ENCODE data around the gene UQCC5.

DNA sequence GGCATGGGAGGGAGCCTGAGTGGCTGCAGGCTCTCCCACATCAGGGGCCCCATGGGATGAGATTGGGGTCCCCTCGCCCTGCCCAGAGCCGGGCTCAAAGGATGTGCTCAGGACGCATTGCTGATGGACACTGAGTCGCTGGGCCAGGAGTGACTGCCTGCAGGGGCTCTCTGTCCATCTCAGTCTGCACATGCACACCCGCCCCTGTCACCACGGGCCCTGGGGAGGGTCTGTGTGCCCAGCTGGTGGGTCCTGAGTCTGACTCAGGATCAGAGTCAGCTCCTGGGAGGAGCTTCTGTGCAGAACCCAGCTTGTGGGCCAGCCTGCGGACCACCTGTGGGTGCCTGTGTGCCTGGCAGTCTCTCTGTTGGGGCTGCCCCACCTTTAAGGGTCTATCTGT lies 23.1 kb upstream of the UQCC5 start:
- TF ChIP-seq TAF1 (IDR thresholded peaks at IDR 0.05; ENCODE audit: low read depth) (no peak), EP300 (conservative IDR thresholded peaks at IDR 0.05; ENCODE audit: poor library complexity, severe bottlenecking) (no peak)
- TF ChIP-seq, protein P1, sequence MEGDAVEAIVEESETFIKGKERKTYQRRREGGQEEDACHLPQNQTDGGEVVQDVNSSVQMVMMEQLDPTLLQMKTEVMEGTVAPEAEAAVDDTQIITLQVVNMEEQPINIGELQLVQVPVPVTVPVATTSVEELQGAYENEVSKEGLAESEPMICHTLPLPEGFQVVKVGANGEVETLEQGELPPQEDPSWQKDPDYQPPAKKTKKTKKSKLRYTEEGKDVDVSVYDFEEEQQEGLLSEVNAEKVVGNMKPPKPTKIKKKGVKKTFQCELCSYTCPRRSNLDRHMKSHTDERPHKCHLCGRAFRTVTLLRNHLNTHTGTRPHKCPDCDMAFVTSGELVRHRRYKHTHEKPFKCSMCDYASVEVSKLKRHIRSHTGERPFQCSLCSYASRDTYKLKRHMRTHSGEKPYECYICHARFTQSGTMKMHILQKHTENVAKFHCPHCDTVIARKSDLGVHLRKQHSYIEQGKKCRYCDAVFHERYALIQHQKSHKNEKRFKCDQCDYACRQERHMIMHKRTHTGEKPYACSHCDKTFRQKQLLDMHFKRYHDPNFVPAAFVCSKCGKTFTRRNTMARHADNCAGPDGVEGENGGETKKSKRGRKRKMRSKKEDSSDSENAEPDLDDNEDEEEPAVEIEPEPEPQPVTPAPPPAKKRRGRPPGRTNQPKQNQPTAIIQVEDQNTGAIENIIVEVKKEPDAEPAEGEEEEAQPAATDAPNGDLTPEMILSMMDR (IDR thresholded peaks at IDR 0.05; ENCODE audit: poor library complexity, severe bottlenecking): no peak
